K562 (cell line): ENCODE results near the gene CLIP1. TPM values are rescaled to one million over a fixed set of nuclear protein-coding genes. Genes with fewer than 3 reads are reported as not detected.

ENCODE experiments used
- CEBPB ChIP-seq: fragments of 450-650 bp; IDR thresholded peaks from 2 replicates; pipeline ENCODE4 v1.6.1; 2016; ENCODE audit warnings: missing genetic modification characterization, missing compliant biosample characterization
- DLX4 ChIP-seq: fragments of 250-450 bp; sonication (Bioruptor Pico); IDR thresholded peaks from 2 replicates; pipeline ENCODE4 v1.6.1; 2021; ENCODE audit warnings: mild to moderate bottlenecking
- ETV6 ChIP-seq, 3 experiments: fragments of 150-350 bp in 1 of 3; sonication (generic) in 1 of 3; formaldehyde crosslinking in 1 of 3; IDR thresholded peaks; 2 replicates each; pipeline versions ENCODE4 v1.6.1 to v1.8.0; 2014 to 2022; ENCODE audit warnings: borderline replicate concordance in 2 of 3, low read depth in 2 of 3, antibody characterized with exemption in 1 of 3, low read length in 1 of 3, mild to moderate bottlenecking in 1 of 3, missing genetic modification reagents in 1 of 3
- HOXB6 ChIP-seq: fragments of 250-450 bp; sonication (Bioruptor Pico); IDR thresholded peaks from 2 replicates; pipeline ENCODE4 v1.5.1; 2022; ENCODE audit warnings: mild to moderate bottlenecking, borderline replicate concordance
- KLF16 ChIP-seq: IDR thresholded peaks from 2 replicates; pipeline ENCODE4 v1.6.1; 2016; ENCODE audit warnings: antibody characterized with exemption
- PTBP1 ChIP-seq: fragments of 200-400 bp; formaldehyde crosslinking; IDR thresholded peaks from 2 replicates; pipeline ENCODE4 v1.6.1; 2017; ENCODE audit warnings: low read depth, low read length
- polyA plus RNA-seq, 8 experiments: library from polyadenylated mRNA; depleted of rRNA in 4 of 8; stranded (reverse) in 5 of 8; unstranded in 3 of 8; fragments of >200 nt; fragmentation: Nextera tagmentation in 2 of 8; fragmentation: Illumina TruSeq in 1 of 8; extraction: Ambion mirVana in 2 of 8; extraction: Trizol in 1 of 8; gene quantifications; 2 replicates each; pipeline versions ENCODE4 v1.2.1 to v1.2.3, GENCODE V29; 2011 to 2014; ENCODE audit warnings: inconsistent platforms in 1 of 8, missing spikeins in 1 of 8
- total RNA-seq, 7 experiments: library from RNA; depleted of rRNA in 6 of 7; stranded (reverse); fragments of >200 nt in 6 of 7; fragmentation: Illumina TruSeq in 2 of 7; extraction: Trizol in 2 of 7; gene quantifications; 2 replicates each; pipeline versions ENCODE4 v1.2.1 to v1.2.3, GENCODE V29; 2011 to 2021; ENCODE audit warnings: low replicate concordance in 1 of 7
- TF ChIP-seq, protein P1 (sequence below): sonication (generic); formaldehyde crosslinking; IDR thresholded peaks from 2 replicates; pipeline ENCODE4 v1.8.0; 2022; ENCODE audit warnings: mild to moderate bottlenecking, missing genetic modification reagents
- TF ChIP-seq, protein P2 (sequence below): fragments of 450-650 bp; IDR thresholded peaks from 2 replicates; pipeline ENCODE4 v1.6.1; 2016; ENCODE audit warnings: mild to moderate bottlenecking, moderate library complexity

The CLIP1 gene
- total and polyA plus RNA-seq, 9 of the 15 experiments (the other 6 are each of a cell fraction or from before 2014, with no cell fraction given), result 5.8 to 33.9 (median 27.6) TPM

- TF ChIP-seq, protein P1, sequence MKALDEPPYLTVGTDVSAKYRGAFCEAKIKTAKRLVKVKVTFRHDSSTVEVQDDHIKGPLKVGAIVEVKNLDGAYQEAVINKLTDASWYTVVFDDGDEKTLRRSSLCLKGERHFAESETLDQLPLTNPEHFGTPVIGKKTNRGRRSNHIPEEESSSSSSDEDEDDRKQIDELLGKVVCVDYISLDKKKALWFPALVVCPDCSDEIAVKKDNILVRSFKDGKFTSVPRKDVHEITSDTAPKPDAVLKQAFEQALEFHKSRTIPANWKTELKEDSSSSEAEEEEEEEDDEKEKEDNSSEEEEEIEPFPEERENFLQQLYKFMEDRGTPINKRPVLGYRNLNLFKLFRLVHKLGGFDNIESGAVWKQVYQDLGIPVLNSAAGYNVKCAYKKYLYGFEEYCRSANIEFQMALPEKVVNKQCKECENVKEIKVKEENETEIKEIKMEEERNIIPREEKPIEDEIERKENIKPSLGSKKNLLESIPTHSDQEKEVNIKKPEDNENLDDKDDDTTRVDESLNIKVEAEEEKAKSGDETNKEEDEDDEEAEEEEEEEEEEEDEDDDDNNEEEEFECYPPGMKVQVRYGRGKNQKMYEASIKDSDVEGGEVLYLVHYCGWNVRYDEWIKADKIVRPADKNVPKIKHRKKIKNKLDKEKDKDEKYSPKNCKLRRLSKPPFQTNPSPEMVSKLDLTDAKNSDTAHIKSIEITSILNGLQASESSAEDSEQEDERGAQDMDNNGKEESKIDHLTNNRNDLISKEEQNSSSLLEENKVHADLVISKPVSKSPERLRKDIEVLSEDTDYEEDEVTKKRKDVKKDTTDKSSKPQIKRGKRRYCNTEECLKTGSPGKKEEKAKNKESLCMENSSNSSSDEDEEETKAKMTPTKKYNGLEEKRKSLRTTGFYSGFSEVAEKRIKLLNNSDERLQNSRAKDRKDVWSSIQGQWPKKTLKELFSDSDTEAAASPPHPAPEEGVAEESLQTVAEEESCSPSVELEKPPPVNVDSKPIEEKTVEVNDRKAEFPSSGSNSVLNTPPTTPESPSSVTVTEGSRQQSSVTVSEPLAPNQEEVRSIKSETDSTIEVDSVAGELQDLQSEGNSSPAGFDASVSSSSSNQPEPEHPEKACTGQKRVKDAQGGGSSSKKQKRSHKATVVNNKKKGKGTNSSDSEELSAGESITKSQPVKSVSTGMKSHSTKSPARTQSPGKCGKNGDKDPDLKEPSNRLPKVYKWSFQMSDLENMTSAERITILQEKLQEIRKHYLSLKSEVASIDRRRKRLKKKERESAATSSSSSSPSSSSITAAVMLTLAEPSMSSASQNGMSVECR (CRISPR knock-in tag), result no peak
- TF ChIP-seq PTBP1, result no peak
- no peak for TF ChIP-seq ETV6 (IDR thresholded peaks at IDR 0.05; ENCODE audit: borderline replicate concordance in 1 of 2, low read depth in 2 of 2, low read length in 1 of 2)
- TF ChIP-seq ETV6 (CRISPR knock-in tag; IDR thresholded peaks at IDR 0.05; ENCODE audit: borderline replicate concordance), result no peak
- no peak for TF ChIP-seq DLX4
- no peak for TF ChIP-seq CEBPB
- TF ChIP-seq, protein P2, sequence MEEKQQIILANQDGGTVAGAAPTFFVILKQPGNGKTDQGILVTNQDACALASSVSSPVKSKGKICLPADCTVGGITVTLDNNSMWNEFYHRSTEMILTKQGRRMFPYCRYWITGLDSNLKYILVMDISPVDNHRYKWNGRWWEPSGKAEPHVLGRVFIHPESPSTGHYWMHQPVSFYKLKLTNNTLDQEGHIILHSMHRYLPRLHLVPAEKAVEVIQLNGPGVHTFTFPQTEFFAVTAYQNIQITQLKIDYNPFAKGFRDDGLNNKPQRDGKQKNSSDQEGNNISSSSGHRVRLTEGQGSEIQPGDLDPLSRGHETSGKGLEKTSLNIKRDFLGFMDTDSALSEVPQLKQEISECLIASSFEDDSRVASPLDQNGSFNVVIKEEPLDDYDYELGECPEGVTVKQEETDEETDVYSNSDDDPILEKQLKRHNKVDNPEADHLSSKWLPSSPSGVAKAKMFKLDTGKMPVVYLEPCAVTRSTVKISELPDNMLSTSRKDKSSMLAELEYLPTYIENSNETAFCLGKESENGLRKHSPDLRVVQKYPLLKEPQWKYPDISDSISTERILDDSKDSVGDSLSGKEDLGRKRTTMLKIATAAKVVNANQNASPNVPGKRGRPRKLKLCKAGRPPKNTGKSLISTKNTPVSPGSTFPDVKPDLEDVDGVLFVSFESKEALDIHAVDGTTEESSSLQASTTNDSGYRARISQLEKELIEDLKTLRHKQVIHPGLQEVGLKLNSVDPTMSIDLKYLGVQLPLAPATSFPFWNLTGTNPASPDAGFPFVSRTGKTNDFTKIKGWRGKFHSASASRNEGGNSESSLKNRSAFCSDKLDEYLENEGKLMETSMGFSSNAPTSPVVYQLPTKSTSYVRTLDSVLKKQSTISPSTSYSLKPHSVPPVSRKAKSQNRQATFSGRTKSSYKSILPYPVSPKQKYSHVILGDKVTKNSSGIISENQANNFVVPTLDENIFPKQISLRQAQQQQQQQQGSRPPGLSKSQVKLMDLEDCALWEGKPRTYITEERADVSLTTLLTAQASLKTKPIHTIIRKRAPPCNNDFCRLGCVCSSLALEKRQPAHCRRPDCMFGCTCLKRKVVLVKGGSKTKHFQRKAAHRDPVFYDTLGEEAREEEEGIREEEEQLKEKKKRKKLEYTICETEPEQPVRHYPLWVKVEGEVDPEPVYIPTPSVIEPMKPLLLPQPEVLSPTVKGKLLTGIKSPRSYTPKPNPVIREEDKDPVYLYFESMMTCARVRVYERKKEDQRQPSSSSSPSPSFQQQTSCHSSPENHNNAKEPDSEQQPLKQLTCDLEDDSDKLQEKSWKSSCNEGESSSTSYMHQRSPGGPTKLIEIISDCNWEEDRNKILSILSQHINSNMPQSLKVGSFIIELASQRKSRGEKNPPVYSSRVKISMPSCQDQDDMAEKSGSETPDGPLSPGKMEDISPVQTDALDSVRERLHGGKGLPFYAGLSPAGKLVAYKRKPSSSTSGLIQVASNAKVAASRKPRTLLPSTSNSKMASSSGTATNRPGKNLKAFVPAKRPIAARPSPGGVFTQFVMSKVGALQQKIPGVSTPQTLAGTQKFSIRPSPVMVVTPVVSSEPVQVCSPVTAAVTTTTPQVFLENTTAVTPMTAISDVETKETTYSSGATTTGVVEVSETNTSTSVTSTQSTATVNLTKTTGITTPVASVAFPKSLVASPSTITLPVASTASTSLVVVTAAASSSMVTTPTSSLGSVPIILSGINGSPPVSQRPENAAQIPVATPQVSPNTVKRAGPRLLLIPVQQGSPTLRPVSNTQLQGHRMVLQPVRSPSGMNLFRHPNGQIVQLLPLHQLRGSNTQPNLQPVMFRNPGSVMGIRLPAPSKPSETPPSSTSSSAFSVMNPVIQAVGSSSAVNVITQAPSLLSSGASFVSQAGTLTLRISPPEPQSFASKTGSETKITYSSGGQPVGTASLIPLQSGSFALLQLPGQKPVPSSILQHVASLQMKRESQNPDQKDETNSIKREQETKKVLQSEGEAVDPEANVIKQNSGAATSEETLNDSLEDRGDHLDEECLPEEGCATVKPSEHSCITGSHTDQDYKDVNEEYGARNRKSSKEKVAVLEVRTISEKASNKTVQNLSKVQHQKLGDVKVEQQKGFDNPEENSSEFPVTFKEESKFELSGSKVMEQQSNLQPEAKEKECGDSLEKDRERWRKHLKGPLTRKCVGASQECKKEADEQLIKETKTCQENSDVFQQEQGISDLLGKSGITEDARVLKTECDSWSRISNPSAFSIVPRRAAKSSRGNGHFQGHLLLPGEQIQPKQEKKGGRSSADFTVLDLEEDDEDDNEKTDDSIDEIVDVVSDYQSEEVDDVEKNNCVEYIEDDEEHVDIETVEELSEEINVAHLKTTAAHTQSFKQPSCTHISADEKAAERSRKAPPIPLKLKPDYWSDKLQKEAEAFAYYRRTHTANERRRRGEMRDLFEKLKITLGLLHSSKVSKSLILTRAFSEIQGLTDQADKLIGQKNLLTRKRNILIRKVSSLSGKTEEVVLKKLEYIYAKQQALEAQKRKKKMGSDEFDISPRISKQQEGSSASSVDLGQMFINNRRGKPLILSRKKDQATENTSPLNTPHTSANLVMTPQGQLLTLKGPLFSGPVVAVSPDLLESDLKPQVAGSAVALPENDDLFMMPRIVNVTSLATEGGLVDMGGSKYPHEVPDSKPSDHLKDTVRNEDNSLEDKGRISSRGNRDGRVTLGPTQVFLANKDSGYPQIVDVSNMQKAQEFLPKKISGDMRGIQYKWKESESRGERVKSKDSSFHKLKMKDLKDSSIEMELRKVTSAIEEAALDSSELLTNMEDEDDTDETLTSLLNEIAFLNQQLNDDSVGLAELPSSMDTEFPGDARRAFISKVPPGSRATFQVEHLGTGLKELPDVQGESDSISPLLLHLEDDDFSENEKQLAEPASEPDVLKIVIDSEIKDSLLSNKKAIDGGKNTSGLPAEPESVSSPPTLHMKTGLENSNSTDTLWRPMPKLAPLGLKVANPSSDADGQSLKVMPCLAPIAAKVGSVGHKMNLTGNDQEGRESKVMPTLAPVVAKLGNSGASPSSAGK, result peak; percentile 71
- no peak for TF ChIP-seq KLF16
- no peak for TF ChIP-seq HOXB6 (CRISPR knock-in tag)
Observed at GRCh38 chr12:122422730-122423257, 325 bp upstream of the CLIP1 start (continued).
